Liver (tissue), 9 donors: ENCODE measurements around the gene GATM. TPM values are rescaled to one million over a fixed set of nuclear protein-coding genes. Genes with fewer than 3 reads are reported as not detected.

Experiments
- DNase-seq: peaks from one replicate; pipeline ENCODE4 v3.0.0-alpha.2; 2017; ENCODE audit warnings: low spot score
- H3K27ac ChIP-seq, 2 donors: one replicate each; pipeline ENCODE4 v1.7.0; 2013; ENCODE audit warnings: inconsistent platforms in 2 of 2, low read length in 2 of 2, control low read depth in 1 of 2, low read depth in 1 of 2, mild to moderate bottlenecking in 1 of 2
- H3K27me3 ChIP-seq, 4 donors: one replicate each; pipeline versions ENCODE4 v1.6.1 to v1.7.0; 2013; ENCODE audit warnings: low read length in 3 of 4, inconsistent platforms in 1 of 4, mild to moderate bottlenecking in 1 of 4, moderate library complexity in 1 of 4; ENCODE audit not compliant: control insufficient read depth in 4 of 4, insufficient read depth in 4 of 4
- H3K36me3 ChIP-seq, 4 donors: one replicate each; pipeline versions ENCODE4 v1.6.1 to v1.7.0; 2013; ENCODE audit warnings: low read length in 3 of 4, mild to moderate bottlenecking in 3 of 4, low read depth in 1 of 4, moderate library complexity in 1 of 4; ENCODE audit not compliant: control insufficient read depth in 4 of 4, insufficient read depth in 3 of 4
- H3K4me1 ChIP-seq, 4 donors: one replicate each; pipeline versions ENCODE4 v1.6.1 to v1.7.0; 2013; ENCODE audit warnings: low read length in 3 of 4, mild to moderate bottlenecking in 3 of 4, moderate library complexity in 1 of 4; ENCODE audit not compliant: control insufficient read depth in 4 of 4, insufficient read depth in 4 of 4
- H3K4me3 ChIP-seq, 3 donors: one replicate each; pipeline versions ENCODE4 v1.6.1 to v1.7.0; 2013; ENCODE audit warnings: low read length in 3 of 3, control low read depth in 1 of 3, low read depth in 1 of 3, mild to moderate bottlenecking in 1 of 3
- H3K9ac ChIP-seq, 2 donors: one replicate each; pipeline ENCODE4 v1.7.0; 2013; ENCODE audit warnings: low read length in 2 of 2, mild to moderate bottlenecking in 2 of 2, moderate library complexity in 2 of 2, control low read depth in 1 of 2, low read depth in 1 of 2
- H3K9me3 ChIP-seq, 4 donors: one replicate each; pipeline versions ENCODE4 v1.6.1 to v1.7.0; 2013; ENCODE audit warnings: low read length in 3 of 4; ENCODE audit not compliant: control insufficient read depth in 4 of 4
- EGR1 ChIP-seq, 2 donors: IDR thresholded peaks; 2 replicates each; pipeline ENCODE4 v1.6.1; 2016 to 2018; ENCODE audit warnings: antibody characterized with exemption in 2 of 2, low read depth in 2 of 2
- FOXA1 ChIP-seq: IDR thresholded peaks from 2 replicates; pipeline ENCODE4 v1.6.1; 2016; ENCODE audit warnings: antibody characterized with exemption
- FOXA2 ChIP-seq: IDR thresholded peaks from 2 replicates; pipeline ENCODE4 v1.6.1; 2016; ENCODE audit warnings: antibody characterized with exemption
- GABPA ChIP-seq, 2 donors: IDR thresholded peaks in 1 of 2; conservative IDR thresholded peaks in 1 of 2; 2 replicates each; pipeline ENCODE4 v1.6.1; 2016; ENCODE audit warnings: antibody characterized with exemption in 2 of 2, mild to moderate bottlenecking in 1 of 2, moderate library complexity in 1 of 2
- HNF4G ChIP-seq: IDR thresholded peaks from 2 replicates; pipeline ENCODE4 v1.6.1; 2016; ENCODE audit warnings: antibody characterized with exemption
- JUND ChIP-seq, 2 donors: IDR thresholded peaks; 2 replicates each; pipeline ENCODE4 v1.6.1; 2016; ENCODE audit warnings: antibody characterized with exemption in 2 of 2
- MAX ChIP-seq: IDR thresholded peaks from 2 replicates; pipeline ENCODE4 v1.6.1; 2016; ENCODE audit warnings: antibody characterized with exemption
- RAD21 ChIP-seq, 2 donors: IDR thresholded peaks; 2 replicates each; pipeline ENCODE4 v1.6.1; 2016; ENCODE audit warnings: antibody characterized with exemption in 2 of 2, mild to moderate bottlenecking in 2 of 2
- RXRA ChIP-seq, 2 donors: IDR thresholded peaks; 2 replicates each; pipeline ENCODE4 v1.6.1; 2017 to 2018; ENCODE audit warnings: antibody characterized with exemption in 2 of 2, mild to moderate bottlenecking in 1 of 2
- SP1 ChIP-seq: IDR thresholded peaks from 2 replicates; pipeline ENCODE4 v1.6.1; 2018; ENCODE audit warnings: antibody characterized with exemption, mild to moderate bottlenecking
- TAF1 ChIP-seq: conservative IDR thresholded peaks from 2 replicates; pipeline ENCODE4 v1.6.1; 2016; ENCODE audit warnings: antibody characterized with exemption, mild to moderate bottlenecking
- YY1 ChIP-seq: IDR thresholded peaks from 2 replicates; pipeline ENCODE4 v1.6.1; 2016; ENCODE audit warnings: antibody characterized with exemption, mild to moderate bottlenecking
- WGBS: extraction: QIAGEN DNeasy Blood & Tissue Kit; methylation state at CpG from one replicate; pipeline ENCODE4 v1.1.7; 2013; 5-methylcytosine and 5-hydroxymethylcytosine counted together
- polyA plus RNA-seq, 2 donors: library from polyadenylated mRNA; stranded (reverse) in 1 of 2; unstranded in 1 of 2; fragments of 200-250 nt in 1 of 2; fragments of >200 nt in 1 of 2; fragmentation: Nextera tagmentation in 1 of 2; extraction: Ambion mirVana in 1 of 2; gene quantifications; one replicate each; pipeline versions ENCODE4 v1.2.1 to v1.2.3, GENCODE V29; 2013 to 2015
- total RNA-seq, 2 donors: library from RNA; depleted of rRNA; stranded (reverse); fragments of >200 nt; gene quantifications; one replicate each; pipeline ENCODE4 v1.2.3, GENCODE V29; 2014
- TF ChIP-seq, protein P1 (sequence below): fragments of 150-350 bp; IDR thresholded peaks from 2 replicates; pipeline ENCODE4 v1.5.1; 2017; ENCODE audit warnings: improper control_type of control experiment, low read depth, low read length; ENCODE audit not compliant: missing input control
- TF ChIP-seq, protein P2 (sequence below): IDR thresholded peaks from 2 replicates; pipeline ENCODE4 v1.6.1; 2016; ENCODE audit warnings: antibody characterized with exemption
- TF ChIP-seq, protein P3 (sequence below): IDR thresholded peaks from 2 replicates; pipeline ENCODE4 v1.6.1; 2016; ENCODE audit warnings: antibody characterized with exemption
- donor health status: healthy.
- donor health status: healthy.
- donor health status: healthy.
- donor health status: healthy.
- donor health status: healthy.

The GATM gene
- total and polyA plus RNA-seq, 4 donors: 401 to 1,079 (median 674) TPM

- H3K4me3 ChIP-seq: no peak overlapping the region
These were observed 14.2 kb upstream of the GATM start for GRCh38 chr15:45392584-45392855.

GRCh38 chr15:45391746-45392583, 13.6 kb upstream of the GATM start:
- H3K9me3 ChIP-seq: no peaks in the 10 kb centered on the region
- TF ChIP-seq, protein P1, sequence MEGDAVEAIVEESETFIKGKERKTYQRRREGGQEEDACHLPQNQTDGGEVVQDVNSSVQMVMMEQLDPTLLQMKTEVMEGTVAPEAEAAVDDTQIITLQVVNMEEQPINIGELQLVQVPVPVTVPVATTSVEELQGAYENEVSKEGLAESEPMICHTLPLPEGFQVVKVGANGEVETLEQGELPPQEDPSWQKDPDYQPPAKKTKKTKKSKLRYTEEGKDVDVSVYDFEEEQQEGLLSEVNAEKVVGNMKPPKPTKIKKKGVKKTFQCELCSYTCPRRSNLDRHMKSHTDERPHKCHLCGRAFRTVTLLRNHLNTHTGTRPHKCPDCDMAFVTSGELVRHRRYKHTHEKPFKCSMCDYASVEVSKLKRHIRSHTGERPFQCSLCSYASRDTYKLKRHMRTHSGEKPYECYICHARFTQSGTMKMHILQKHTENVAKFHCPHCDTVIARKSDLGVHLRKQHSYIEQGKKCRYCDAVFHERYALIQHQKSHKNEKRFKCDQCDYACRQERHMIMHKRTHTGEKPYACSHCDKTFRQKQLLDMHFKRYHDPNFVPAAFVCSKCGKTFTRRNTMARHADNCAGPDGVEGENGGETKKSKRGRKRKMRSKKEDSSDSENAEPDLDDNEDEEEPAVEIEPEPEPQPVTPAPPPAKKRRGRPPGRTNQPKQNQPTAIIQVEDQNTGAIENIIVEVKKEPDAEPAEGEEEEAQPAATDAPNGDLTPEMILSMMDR: no peak
- TF ChIP-seq, protein P2, sequence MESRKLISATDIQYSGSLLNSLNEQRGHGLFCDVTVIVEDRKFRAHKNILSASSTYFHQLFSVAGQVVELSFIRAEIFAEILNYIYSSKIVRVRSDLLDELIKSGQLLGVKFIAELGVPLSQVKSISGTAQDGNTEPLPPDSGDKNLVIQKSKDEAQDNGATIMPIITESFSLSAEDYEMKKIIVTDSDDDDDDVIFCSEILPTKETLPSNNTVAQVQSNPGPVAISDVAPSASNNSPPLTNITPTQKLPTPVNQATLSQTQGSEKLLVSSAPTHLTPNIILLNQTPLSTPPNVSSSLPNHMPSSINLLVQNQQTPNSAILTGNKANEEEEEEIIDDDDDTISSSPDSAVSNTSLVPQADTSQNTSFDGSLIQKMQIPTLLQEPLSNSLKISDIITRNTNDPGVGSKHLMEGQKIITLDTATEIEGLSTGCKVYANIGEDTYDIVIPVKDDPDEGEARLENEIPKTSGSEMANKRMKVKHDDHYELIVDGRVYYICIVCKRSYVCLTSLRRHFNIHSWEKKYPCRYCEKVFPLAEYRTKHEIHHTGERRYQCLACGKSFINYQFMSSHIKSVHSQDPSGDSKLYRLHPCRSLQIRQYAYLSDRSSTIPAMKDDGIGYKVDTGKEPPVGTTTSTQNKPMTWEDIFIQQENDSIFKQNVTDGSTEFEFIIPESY: no peak
- TF ChIP-seq YY1 (no peak), SP1 (no peak), GABPA (IDR thresholded peaks at IDR 0.05 in 1 of 2, conservative IDR thresholded peaks at IDR 0.05 in 1 of 2) (no peak), FOXA1 (no peak), RXRA (IDR thresholded peaks at IDR 0.05) (no peak), TAF1 (no peak), JUND (IDR thresholded peaks at IDR 0.05) (no peak), RAD21 (IDR thresholded peaks at IDR 0.05) (no peak), MAX (no peak), FOXA2 (no peak), HNF4G (no peak)
- no peak for DNase-seq
- 72% methylated on average over 7 of the region's 7 CpGs for WGBS
- no peaks in the 10 kb centered on the region for H3K27me3 ChIP-seq
- peaks cover 2 to 69% (median 45%) of the 10 kb centered on the region in 4 donors for H3K4me1 ChIP-seq
- H3K27ac ChIP-seq: peak overlapping the region in 1 of 2 donors; percentile 25
- H3K4me3 ChIP-seq: no peak overlapping the region
- H3K9ac ChIP-seq: peak overlapping the region in 1 of 2 donors; percentile 19
- no peaks in the 10 kb centered on the region for H3K36me3 ChIP-seq

More at GRCh38 chr15:45392584-45392855, 14.2 kb upstream of the GATM start:
- peak overlapping the region in 1 of 2 donors; percentile 25 for H3K27ac ChIP-seq
- H3K27me3 ChIP-seq: no peaks in the 10 kb centered on the region
- no peak for DNase-seq
- H3K9ac ChIP-seq: peak overlapping the region in 1 of 2 donors; percentile 19
- H3K36me3 ChIP-seq: no peaks in the 10 kb centered on the region
- no peaks in the 10 kb centered on the region for H3K9me3 ChIP-seq
- TF ChIP-seq MAX: no peak
- TF ChIP-seq GABPA (IDR thresholded peaks at IDR 0.05 in 1 of 2, conservative IDR thresholded peaks at IDR 0.05 in 1 of 2): no peak
- no peak for TF ChIP-seq EGR1 (IDR thresholded peaks at IDR 0.05; ENCODE audit: low read depth in 2 of 2)
- no peak for TF ChIP-seq JUND (IDR thresholded peaks at IDR 0.05)
- TF ChIP-seq, protein P3, sequence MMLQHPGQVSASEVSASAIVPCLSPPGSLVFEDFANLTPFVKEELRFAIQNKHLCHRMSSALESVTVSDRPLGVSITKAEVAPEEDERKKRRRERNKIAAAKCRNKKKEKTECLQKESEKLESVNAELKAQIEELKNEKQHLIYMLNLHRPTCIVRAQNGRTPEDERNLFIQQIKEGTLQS: no peak
- TF ChIP-seq FOXA2: no peak
- H3K4me1 ChIP-seq: peaks cover 2 to 69% (median 46%) of the 10 kb centered on the region in 4 donors
